Endodermal cell (in vitro differentiated cells): ENCODE measurements around the gene GDF2. TPM values are rescaled to one million over a fixed set of nuclear protein-coding genes. Genes with fewer than 3 reads are reported as not detected.

Experiments used
- DNase-seq: peaks from one replicate; pipeline ENCODE4 v3.0.0-alpha.2; 2017
- H3K27ac ChIP-seq: 2 replicates; pipeline ENCODE4 v1.5.1; 2013; ENCODE audit warnings: mild to moderate bottlenecking, low read depth, low read length, moderate library complexity
- H3K27me3 ChIP-seq: 2 replicates; pipeline ENCODE4 v1.6.1; 2013; ENCODE audit warnings: mild to moderate bottlenecking, low read length, moderate library complexity; ENCODE audit not compliant: insufficient read depth, control insufficient read depth, poor library complexity, severe bottlenecking
- H3K36me3 ChIP-seq: 2 replicates; pipeline ENCODE4 v1.7.0; 2013; ENCODE audit warnings: mild to moderate bottlenecking, low read length, moderate library complexity; ENCODE audit not compliant: control insufficient read depth, insufficient read depth
- H3K4me1 ChIP-seq: one replicate; pipeline ENCODE4 v1.7.0; 2013; ENCODE audit warnings: low read length; ENCODE audit not compliant: control insufficient read depth, insufficient read depth
- H3K4me3 ChIP-seq: 2 replicates; pipeline ENCODE4 v1.5.1; 2013; ENCODE audit warnings: mild to moderate bottlenecking, low read length, moderate library complexity
- H3K9ac ChIP-seq: 2 replicates; pipeline ENCODE4 v1.6.1; 2013; ENCODE audit warnings: mild to moderate bottlenecking, low read length, moderate library complexity; ENCODE audit not compliant: poor library complexity, severe bottlenecking; ENCODE audit errors: extremely low read depth
- H3K9me3 ChIP-seq: 2 replicates; pipeline ENCODE4 v1.6.1; 2013; ENCODE audit warnings: mild to moderate bottlenecking, low read length, moderate library complexity; ENCODE audit not compliant: control insufficient read depth
- H3K27ac Mint-ChIP-seq: 2 replicates; pipeline ENCODE4 v1.8.0; 2020; ENCODE audit warnings: mixed read lengths
- H3K27me3 Mint-ChIP-seq: 2 replicates; pipeline ENCODE4 v1.8.0; 2021; ENCODE audit warnings: mild to moderate bottlenecking, mixed read lengths; ENCODE audit not compliant: insufficient read depth
- H3K36me3 Mint-ChIP-seq: 2 replicates; pipeline ENCODE4 v1.8.0; 2020; ENCODE audit warnings: low read depth, mixed read lengths
- H3K4me1 Mint-ChIP-seq: 2 replicates; pipeline ENCODE4 v1.8.0; 2020; ENCODE audit warnings: mixed read lengths
- H3K4me3 Mint-ChIP-seq: 2 replicates; pipeline ENCODE4 v1.8.0; 2020; ENCODE audit warnings: mild to moderate bottlenecking, moderate library complexity, mixed read lengths
- H3K9me3 Mint-ChIP-seq: 2 replicates; pipeline ENCODE4 v1.8.0; 2020; ENCODE audit warnings: mild to moderate bottlenecking, mixed read lengths
- CTCF ChIP-seq: fragments of 200-600 bp; sonication (generic); conservative IDR thresholded peaks from 2 replicates; pipeline ENCODE4 v1.5.0; 2021; ENCODE audit warnings: antibody characterized with exemption, mild to moderate bottlenecking
- WGBS, 2 experiments: methylation state at CpG; one replicate each; pipeline versions ENCODE4 v1.1.5 to v1.1.7; 2013; ENCODE audit warnings: missing lambda C conversion rate in 2 of 2, mixed read lengths in 1 of 2; ENCODE audit not compliant: insufficient coverage in 1 of 2, insufficient read length in 1 of 2; 5-methylcytosine and 5-hydroxymethylcytosine counted together
- total RNA-seq, 2 donors: library from RNA; stranded (reverse); fragmentation: NEBNext Ultra II Directional in 1 of 2; extraction: Animal tissue kit (Norgen Biotek cat#: 25700) in 1 of 2; gene quantifications; 2 replicates in 1 of 2; 3 replicates in 1 of 2; pipeline ENCODE4 v1.2.1, GENCODE V29; 2021

Gene GDF2
- total RNA-seq, 2 donors from 2014 or later: not detected

DNA sequence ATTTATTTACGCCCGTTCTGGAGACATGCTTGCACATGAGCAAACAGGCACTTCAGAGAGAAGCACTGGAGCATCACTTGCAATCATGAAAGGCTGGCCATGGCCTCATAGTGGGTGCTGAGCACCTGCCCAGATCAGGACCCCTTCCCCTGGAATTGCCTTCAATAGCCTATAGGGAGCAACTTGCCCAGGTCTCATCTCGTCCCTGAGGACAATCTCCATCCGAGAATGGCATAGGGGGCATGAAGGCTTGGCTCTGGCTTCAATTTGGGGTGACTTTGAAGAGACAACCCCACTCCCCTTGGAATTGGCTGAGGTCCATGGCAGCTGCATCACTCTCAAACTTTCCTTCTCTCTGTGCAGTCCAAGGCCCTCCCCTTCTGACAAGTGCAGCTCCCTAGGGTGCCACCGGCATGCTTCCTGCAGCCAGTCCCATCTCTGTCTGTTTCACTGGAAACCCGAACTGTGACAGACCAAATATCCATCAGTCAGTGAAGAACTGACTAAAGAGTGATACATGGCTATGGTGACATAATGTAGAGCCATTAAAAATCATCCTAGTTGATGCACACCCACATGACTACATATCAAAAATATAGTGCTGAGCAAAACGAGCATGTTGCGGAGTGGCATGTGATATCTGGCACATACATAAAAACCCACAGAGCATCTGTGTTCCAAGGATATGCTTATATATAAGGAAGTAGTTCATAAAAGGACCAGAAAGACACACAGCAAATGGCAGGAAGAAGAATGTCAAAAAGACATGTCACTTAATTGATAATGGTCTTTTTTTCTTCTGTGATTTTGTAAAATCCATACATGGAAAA, 12.4 kb downstream of the GDF2 start:
- Histone ChIP-seq H3K4me1 (no peaks in the 10 kb centered on the region), H3K9me3 (no peaks in the 10 kb centered on the region), H3K36me3 (no peaks in the 10 kb centered on the region), H3K9ac (no peak overlapping the region), H3K27me3 (no peaks in the 10 kb centered on the region), H3K27ac (no peak overlapping the region), H3K4me3 (no peak overlapping the region)
- Mint-ChIP-seq H3K9me3 (no peaks in the 10 kb centered on the region), H3K27ac (no peak overlapping the region), H3K4me1 (no peaks in the 10 kb centered on the region), H3K27me3 (peaks cover 5% of the 10 kb centered on the region), H3K36me3 (no peaks in the 10 kb centered on the region), H3K4me3 (no peak overlapping the region)
- TF ChIP-seq CTCF: no peak
- no peak for DNase-seq
- WGBS, 2 experiments: 87 to 97% methylated on average over 3 to 8 of the region's 8 CpGs

- TF ChIP-seq CTCF: no peak
- no peak overlapping the region for H3K4me3 ChIP-seq
- no peak overlapping the region for H3K4me3 Mint-ChIP-seq
- H3K9me3 ChIP-seq: no peaks in the 10 kb centered on the region
- no peak overlapping the region for H3K27ac ChIP-seq
- no peaks in the 10 kb centered on the region for H3K4me1 ChIP-seq
- H3K9me3 Mint-ChIP-seq: no peaks in the 10 kb centered on the region
- no peaks in the 10 kb centered on the region for H3K27me3 ChIP-seq
- DNase-seq: no peak
- no peak overlapping the region for H3K27ac Mint-ChIP-seq
- H3K9ac ChIP-seq: no peak overlapping the region
- no peaks in the 10 kb centered on the region for H3K4me1 Mint-ChIP-seq
- H3K36me3 Mint-ChIP-seq: no peaks in the 10 kb centered on the region
- no peaks in the 10 kb centered on the region for H3K36me3 ChIP-seq
- WGBS, 2 experiments: 84 to 86% methylated on average over 5 of the region's 5 CpGs
- peaks cover 5% of the 10 kb centered on the region for H3K27me3 Mint-ChIP-seq
Observed at GRCh38 chr10:47335906-47336305, 13.7 kb downstream of the GDF2 start.

DNA sequence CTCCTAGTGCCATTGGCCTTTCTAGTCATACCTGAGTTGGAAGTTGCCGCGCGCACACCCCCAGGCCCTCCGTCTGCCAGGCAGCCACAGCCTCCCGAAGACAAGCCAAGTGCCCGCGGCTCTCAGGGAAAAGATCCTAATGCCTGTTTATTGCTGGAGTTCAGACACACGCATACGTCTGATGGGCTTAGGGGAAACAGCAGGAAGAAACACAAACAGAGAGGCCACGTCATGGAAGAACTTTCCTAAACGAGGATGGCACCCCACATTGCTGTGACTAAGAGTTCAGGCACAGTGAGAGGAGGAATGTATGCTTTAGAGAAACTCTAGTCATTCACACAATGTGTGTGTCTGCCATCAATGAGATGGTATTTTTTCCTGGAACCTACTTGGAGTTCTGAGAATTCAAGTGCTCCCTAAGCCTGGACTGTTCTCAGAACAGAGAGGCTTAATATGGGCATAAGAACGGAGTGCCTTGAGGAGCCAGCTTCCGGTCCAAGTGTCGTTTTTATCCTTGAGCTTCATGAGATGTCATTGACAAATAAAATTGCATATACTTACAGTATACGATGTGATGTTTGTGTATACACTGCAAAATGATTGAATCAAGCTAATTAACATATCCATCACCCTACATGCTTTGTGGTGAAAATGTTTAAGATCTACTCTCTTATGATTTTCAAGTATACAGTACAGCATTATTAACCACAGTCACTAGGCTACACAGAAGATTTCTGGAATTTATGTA, 14.3 kb downstream of the GDF2 start:
- H3K4me3 ChIP-seq: no peak overlapping the region
- no peak for DNase-seq
- H3K27ac ChIP-seq: no peak overlapping the region
- Mint-ChIP-seq H3K27me3 (peaks cover 5% of the 10 kb centered on the region), H3K4me3 (no peak overlapping the region), H3K36me3 (no peaks in the 10 kb centered on the region), H3K9me3 (no peaks in the 10 kb centered on the region), H3K27ac (no peak overlapping the region), H3K4me1 (no peaks in the 10 kb centered on the region)
- H3K4me1 ChIP-seq: no peaks in the 10 kb centered on the region
- no peaks in the 10 kb centered on the region for H3K9me3 ChIP-seq
- TF ChIP-seq CTCF: no peak
- no peaks in the 10 kb centered on the region for H3K27me3 ChIP-seq
- no peaks in the 10 kb centered on the region for H3K36me3 ChIP-seq
- H3K9ac ChIP-seq: no peak overlapping the region
- WGBS, 2 experiments: 91 to 92% methylated on average over 10 to 14 of the region's 15 CpGs
